Natural killer cell (primary cell): Measurements from ENCODE around the gene MBNL3. TPM values are rescaled to one million over a fixed set of nuclear protein-coding genes. Genes with fewer than 3 reads are reported as not detected.

Experiments used
- ATAC-seq, 3 donors: fragments of 150-1000 bp in 2 of 3; fragments of 200-7000 bp in 1 of 3; cut with Tn5 transposase; 1 replicate in 1 of 3; 2 replicates in 2 of 3; pipeline ENCODE4 v1.10.0; 2021; ENCODE audit warnings: mild to moderate bottlenecking in 2 of 3, moderate library complexity in 2 of 3
- DNase-seq, 2 donors: peaks; one replicate each; pipeline versions ENCODE4 v3.0.0 to v3.0.0-alpha.2; 2013 to 2021; ENCODE audit warnings: mixed read lengths in 1 of 2
- H3K27ac ChIP-seq: one replicate; pipeline ENCODE4 v1.5.1; 2013; ENCODE audit warnings: mild to moderate bottlenecking, low read length
- H3K27me3 ChIP-seq: one replicate; pipeline ENCODE4 v1.6.1; 2013; ENCODE audit warnings: low read length; ENCODE audit not compliant: control insufficient read depth, insufficient read depth
- H3K36me3 ChIP-seq: one replicate; pipeline ENCODE4 v1.6.1; 2013; ENCODE audit warnings: low read length; ENCODE audit not compliant: control insufficient read depth, insufficient read depth
- H3K4me1 ChIP-seq: one replicate; pipeline ENCODE4 v1.6.1; 2013; ENCODE audit warnings: low read length; ENCODE audit not compliant: control insufficient read depth, insufficient read depth
- H3K4me3 ChIP-seq: one replicate; pipeline ENCODE4 v1.5.1; 2013; ENCODE audit warnings: low read length
- H3K9me3 ChIP-seq: one replicate; pipeline ENCODE4 v1.6.1; 2013; ENCODE audit warnings: low read length; ENCODE audit not compliant: control insufficient read depth, insufficient read depth
- H3K27ac Mint-ChIP-seq, 2 donors: one replicate each; pipeline ENCODE4 v1.8.0; 2022; ENCODE audit warnings: mild to moderate bottlenecking in 2 of 2, mixed read lengths in 2 of 2, moderate library complexity in 1 of 2
- H3K27me3 Mint-ChIP-seq, 2 donors: one replicate each; pipeline ENCODE4 v1.8.0; 2022; ENCODE audit warnings: low read depth in 2 of 2, mixed read lengths in 2 of 2
- H3K36me3 Mint-ChIP-seq: one replicate; pipeline ENCODE4 v1.8.0; 2022; ENCODE audit warnings: mixed read lengths
- H3K4me1 Mint-ChIP-seq, 2 donors: one replicate each; pipeline ENCODE4 v1.8.0; 2022; ENCODE audit warnings: mixed read lengths in 2 of 2
- H3K4me3 Mint-ChIP-seq: one replicate; pipeline ENCODE4 v1.8.0; 2022; ENCODE audit warnings: mild to moderate bottlenecking, moderate library complexity, mixed read lengths
- H3K9me3 Mint-ChIP-seq, 2 donors: one replicate each; pipeline ENCODE4 v1.8.0; 2022; ENCODE audit warnings: mixed read lengths in 2 of 2
- CTCF ChIP-seq: fragments of 200-600 bp; IDR thresholded peaks from one replicate; pipeline ENCODE4 v1.8.0; 2022; ENCODE audit warnings: antibody characterized with exemption
- WGBS: methylation state at CpG from one replicate; pipeline ENCODE4 v1.1.7; 2013; ENCODE audit warnings: missing lambda C conversion rate; ENCODE audit not compliant: insufficient coverage; 5-methylcytosine and 5-hydroxymethylcytosine counted together
- intact Hi-C: fragments of 100-400 bp; cut with micrococcal nuclease; formaldehyde crosslinking; loops from one replicate; pipeline ENCODE4 v1.14.2; 2022
- total RNA-seq, 4 donors: library from RNA; stranded (reverse); fragments of 120-200 nt in 1 of 4; gene quantifications; one replicate each; pipeline versions ENCODE4 v1.2.3 to v1.2.4, GENCODE V29; 2013 to 2022

The MBNL3 gene
- total RNA-seq, 3 donors from 2014 or later (not counting 1 experiment from before 2014, with no cell fraction given) = 55.3 to 64.3 (median 59.3) TPM

- Histone ChIP-seq H3K4me1 (no peaks in the 10 kb centered on the region), H3K27ac (no peak overlapping the region), H3K27me3 (no peaks in the 10 kb centered on the region), H3K9me3 (no peaks in the 10 kb centered on the region), H3K36me3 (no peaks in the 10 kb centered on the region), H3K4me3 (no peak overlapping the region)
- Mint-ChIP-seq H3K4me1 (peaks cover 0 to 9% of the 10 kb centered on the region in 2 donors), H3K27me3 (peaks cover 0 to under 1% of the 10 kb centered on the region in 2 donors), H3K9me3 (peaks cover 0 to 8% of the 10 kb centered on the region in 2 donors), H3K27ac (no peak overlapping the region), H3K36me3 (no peaks in the 10 kb centered on the region), H3K4me3 (no peak overlapping the region)
- intact Hi-C loops = no loop called here
- no peak for TF ChIP-seq CTCF
- DNase-seq (no peak), ATAC-seq (no peak)
- WGBS = 100% methylated on average over 2 of the region's 2 CpGs
These were observed 43.9 kb downstream of the MBNL3 start for GRCh38 chrX:132444936-132445335.

- Histone ChIP-seq H3K4me1 (no peaks in the 10 kb centered on the region), H3K27ac (no peak overlapping the region), H3K4me3 (no peak overlapping the region), H3K9me3 (no peaks in the 10 kb centered on the region), H3K36me3 (no peaks in the 10 kb centered on the region), H3K27me3 (no peaks in the 10 kb centered on the region)
- peaks cover 0 to 9% of the 10 kb centered on the region in 2 donors for H3K4me1 Mint-ChIP-seq
- TF ChIP-seq CTCF = no peak
- peak overlapping the region in 1 of 2 donors; percentile 21 for H3K27ac Mint-ChIP-seq
- 100% methylated on average over 2 of the region's 5 CpGs for WGBS
- no peaks in the 10 kb centered on the region for H3K36me3 Mint-ChIP-seq
- no peak for DNase-seq
- ATAC-seq = no peak
- H3K4me3 Mint-ChIP-seq = no peak overlapping the region
- intact Hi-C loops = no loop called here
- peaks cover 0 to 2% of the 10 kb centered on the region in 2 donors for H3K9me3 Mint-ChIP-seq
- H3K27me3 Mint-ChIP-seq = no peaks in the 10 kb centered on the region
These were observed 45.4 kb downstream of the MBNL3 start for GRCh38 chrX:132443196-132444135.

- 93% methylated on average over 2 of the region's 2 CpGs for WGBS
- Mint-ChIP-seq H3K4me3 (no peak overlapping the region), H3K27me3 (no peaks in the 10 kb centered on the region), H3K4me1 (peaks cover 0 to 9% of the 10 kb centered on the region in 2 donors), H3K27ac (peak overlapping the region in 1 of 2 donors; percentile 21), H3K9me3 (no peaks in the 10 kb centered on the region), H3K36me3 (no peaks in the 10 kb centered on the region)
- Histone ChIP-seq H3K27ac (no peak overlapping the region), H3K36me3 (no peaks in the 10 kb centered on the region), H3K27me3 (no peaks in the 10 kb centered on the region), H3K4me1 (no peaks in the 10 kb centered on the region), H3K4me3 (no peak overlapping the region), H3K9me3 (no peaks in the 10 kb centered on the region)
- DNase-seq = no peak
- intact Hi-C loops = no loop called here
- no peak for TF ChIP-seq CTCF
- ATAC-seq = no peak
These were observed 46.1 kb downstream of the MBNL3 start for GRCh38 chrX:132442691-132443090.
